ENCODE measurements around the gene SGCD. TPM values are rescaled to one million over a fixed set of nuclear protein-coding genes. Genes with fewer than 3 reads are reported as not detected.

SGCD gene
- polyA plus RNA-seq, 5 donors, result 7.5 to 15.0 (median 13.3) TPM

DNA sequence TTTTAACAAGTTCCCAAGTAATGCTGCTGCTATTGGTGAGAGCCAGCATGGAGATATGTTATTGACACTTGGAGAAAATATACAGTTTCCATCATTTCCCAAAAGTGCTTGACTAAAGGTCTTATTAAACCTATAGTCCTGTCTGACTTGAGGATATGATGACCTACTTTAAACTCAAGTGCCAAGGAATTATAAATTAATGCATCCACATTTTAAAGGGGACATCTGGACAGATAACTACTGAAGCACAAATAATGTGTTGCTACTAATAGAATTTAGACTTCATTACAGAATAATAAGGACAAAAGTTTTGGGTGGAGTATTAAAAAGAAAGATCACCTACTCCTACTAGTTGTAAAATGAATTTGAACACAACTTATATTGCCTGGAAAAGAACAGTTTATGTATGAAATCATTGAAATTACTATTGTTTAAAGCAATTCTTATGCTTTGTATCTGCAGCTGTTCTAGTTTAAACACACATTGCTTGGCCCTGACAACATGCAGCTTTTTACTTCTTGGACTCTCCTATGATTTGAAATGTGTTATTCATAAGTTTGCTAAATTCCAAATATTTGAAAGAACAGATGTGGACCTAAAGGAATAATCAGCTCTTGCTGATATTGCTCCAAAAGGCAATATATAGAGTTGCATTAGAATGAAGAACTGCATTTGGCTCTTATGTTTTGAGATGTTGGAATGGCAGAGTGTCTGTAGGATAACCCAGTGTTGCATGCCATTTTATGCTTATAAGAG is 73.4 kb downstream of the SGCD start:
- peak; percentile 56 for DNase-seq

DNA sequence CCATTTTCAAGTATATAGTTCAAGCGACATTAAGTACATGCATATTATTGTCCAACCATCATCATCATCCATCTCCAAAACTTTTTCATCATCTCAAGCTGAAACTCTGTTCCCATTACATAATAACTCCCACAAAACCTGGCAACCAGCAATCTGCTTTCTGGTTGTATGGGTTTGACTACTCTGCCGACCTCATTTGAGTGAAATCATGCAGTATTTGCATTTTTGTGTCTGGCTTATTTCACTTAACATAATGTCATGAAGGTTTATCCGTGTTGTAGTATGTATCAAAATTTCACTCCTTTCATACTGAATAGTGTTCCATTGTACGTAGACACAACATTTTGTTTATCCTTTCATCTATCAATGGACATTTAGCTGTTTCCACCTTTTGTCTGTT is 74.8 kb downstream of the SGCD start:
- DNase-seq, result no peak

DNA sequence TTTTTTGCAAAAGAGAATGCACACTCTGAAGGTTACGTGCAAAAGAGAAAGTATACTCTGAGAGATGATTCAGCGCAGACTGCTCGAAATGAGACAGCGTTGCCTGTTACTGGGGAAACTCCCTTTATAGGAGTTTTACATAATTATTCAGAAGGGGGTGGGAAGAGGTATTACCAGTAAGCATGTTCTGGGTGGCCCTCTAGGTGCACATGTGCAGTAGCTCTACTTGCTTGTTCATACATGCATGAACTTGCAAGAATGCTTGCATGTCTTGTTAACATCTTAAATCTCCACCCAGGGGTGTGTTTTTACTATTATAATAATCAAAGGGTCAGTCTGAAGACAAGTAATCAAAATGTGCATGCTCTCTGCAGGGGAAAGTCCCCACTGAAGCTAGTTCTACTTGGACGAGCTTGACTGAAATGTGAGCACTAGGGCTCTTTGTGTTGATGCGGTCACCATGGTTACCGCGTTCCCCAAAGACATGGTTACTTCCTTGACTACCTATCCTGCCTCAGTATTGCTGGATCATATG is 75.5 kb downstream of the SGCD start:
- DNase-seq, result no peak

DNA sequence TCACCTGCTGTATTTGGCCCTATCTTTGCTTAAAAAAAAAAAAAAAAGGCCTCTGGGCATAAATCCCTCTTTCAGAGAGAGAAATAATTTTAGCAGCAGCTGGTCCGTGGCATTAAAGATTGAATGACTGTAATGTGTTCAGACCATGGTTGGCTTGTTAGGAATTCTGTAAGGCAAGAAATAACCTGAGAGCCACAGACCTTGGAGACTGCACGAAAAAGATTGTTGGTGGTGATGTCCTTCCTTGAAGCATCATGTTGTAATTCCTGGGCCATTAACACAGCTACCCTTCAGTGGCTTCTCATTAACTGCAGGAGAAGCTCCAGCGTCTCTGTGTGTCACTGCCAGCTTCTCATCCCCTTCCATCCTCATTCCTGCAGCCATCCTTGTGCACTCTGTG is 79.0 kb downstream of the SGCD start:
- no peak for DNase-seq

DNA sequence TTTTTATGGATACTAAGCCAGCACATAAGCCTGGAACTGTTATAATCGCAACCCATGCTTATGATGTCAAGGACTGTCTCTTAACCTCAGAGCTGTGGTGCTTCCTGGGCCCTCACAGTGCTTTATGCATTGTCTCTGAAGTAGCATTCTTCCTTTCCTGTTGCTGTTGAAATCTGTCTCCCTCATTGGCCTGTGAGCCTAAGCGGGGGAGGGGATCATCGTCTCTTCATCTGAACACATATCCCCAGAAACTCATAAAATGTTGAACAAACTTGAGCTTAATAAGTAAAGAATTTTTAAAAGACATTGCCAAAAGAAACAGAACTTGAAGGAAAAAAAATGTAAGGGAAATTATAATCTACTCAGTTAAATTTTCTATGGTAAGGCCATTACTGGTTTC is 80.3 kb downstream of the SGCD start:
- no peak for DNase-seq

DNA sequence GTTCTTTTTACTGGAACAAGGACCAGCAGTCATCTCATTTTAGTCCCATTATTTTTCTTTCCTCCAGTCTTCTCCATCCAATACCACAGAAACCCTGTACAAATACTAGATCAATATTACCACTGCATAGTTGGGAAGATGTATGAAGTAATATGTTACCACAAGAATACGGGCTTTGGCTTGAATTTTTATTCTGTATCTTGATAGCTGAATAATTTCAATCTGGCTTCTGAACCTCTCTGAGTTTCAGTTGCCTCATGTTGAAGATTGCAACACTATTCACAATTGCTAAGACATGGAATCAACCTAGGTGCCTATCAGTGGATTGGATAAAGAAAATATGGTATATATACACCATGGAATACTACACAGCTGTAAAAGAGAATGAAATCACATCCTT is 82.9 kb downstream of the SGCD start:
- DNase-seq, result no peak

DNA sequence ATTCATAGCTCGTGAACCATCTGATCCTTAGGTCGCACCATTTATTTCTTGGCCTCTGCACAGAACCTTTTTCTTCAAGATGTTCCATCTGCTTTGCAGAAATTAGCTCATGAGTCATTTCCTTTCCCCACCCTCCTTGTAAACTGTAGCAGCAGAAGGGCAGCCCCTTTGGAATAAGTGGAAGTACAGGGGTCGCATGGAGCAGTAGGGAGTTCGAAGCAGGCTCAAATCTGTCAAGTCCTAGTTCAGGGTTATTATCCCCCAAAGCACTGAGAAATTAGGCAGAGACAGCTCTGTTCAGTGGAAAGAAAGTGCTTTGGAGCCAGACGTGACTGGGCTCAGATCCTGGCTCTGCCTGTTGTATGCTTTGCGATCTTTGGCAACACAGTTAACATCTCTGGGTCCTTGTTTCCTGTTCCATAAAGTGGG is 84.2 kb downstream of the SGCD start:
- no peak for DNase-seq

DNA sequence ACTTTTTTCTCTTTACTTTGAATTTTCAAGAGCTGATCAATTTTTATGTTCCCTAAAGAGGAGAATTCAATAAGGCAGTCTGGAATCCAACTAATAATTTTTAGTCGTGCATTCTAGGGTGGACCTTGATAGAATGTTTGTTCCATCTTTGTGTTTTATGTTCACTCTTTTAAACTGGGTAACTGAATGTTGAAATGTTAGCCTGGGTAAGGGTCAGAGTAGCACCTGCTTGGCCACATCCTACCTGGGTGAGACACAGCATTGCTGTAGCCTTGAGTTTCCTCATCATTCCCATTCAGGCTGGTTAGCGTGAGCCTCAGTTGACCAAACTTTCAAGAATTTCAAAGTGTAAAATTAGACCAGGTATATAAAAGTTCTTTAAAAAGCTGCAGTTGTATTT is 85.0 kb downstream of the SGCD start:
- no peak for DNase-seq

DNA sequence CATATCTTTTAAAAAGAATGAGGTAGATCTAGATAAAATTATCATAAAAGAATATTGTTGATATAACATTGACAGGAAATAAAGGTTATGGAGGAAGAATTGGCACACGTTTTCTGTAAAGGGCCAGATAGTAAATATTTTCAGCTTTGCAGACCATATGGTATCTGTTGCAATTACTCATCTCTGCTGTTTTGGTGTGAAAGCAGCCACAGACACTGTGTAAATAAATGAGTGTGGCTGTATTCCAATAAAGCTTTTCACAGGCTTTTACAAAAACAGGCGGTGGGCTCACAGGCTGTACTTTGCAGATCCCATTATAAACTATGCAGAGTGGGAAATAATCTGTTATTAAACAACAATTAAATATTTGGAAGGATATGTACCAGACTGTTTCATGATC is 87.4 kb downstream of the SGCD start:
- no peak for DNase-seq

DNA sequence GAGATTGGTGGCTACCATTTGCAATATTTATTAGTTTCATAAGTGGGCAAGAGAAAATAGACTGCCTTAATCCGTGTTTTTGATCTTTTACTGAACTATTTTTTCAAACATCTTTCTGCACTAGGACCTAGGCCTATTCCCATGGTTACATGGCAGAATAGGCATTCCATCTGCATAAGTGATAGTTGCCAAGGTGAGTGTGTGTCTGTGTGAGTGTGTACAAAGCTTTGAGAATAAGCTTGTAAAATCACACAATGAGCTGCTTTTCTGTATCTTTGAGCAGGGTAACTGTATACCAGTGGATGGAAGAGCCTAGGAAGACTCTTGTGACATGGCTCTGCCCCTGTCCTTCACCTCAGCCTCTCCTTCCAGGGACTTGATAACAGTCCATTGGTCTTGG is 92.7 kb downstream of the SGCD start:
- DNase-seq, result no peak

DNA sequence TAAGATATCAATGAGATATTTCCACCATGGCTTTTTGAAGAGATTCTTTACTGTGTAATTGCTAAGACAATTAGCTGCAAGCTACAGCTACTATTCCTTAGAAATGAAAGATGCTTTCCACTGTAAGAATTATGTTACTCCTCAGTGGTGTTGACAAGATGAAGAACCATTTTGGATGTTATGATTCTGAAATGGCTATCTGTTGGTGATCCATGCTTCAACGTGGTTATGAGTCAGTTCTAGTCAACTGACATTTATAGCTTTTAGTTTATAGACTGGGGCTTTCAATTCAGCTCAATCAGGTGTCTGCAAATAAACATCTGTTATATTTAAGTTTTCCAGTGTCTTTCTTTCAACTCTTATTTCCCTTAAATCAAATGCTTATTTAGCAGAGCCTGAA is 93.7 kb downstream of the SGCD start:
- no peak for DNase-seq

DNA sequence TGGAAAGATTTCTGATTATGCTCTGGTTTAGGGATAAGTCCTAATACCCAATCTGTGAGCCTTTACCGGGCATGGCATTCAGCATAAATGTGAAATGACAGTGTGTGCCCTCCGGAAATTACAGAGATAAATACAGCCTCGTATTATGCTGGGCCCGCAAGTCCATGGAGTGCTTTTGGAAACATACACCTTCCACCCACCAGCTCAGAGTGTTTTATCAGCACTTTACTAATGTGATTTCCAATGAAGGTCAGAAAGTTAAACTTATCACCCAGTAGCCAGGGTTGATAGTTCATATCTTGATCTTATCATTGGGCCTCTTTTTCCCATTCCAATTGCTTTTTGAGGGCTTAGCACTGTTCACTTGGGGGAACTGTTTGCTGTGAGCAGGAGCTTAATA is 94.8 kb downstream of the SGCD start:
- no peak for DNase-seq

DNA sequence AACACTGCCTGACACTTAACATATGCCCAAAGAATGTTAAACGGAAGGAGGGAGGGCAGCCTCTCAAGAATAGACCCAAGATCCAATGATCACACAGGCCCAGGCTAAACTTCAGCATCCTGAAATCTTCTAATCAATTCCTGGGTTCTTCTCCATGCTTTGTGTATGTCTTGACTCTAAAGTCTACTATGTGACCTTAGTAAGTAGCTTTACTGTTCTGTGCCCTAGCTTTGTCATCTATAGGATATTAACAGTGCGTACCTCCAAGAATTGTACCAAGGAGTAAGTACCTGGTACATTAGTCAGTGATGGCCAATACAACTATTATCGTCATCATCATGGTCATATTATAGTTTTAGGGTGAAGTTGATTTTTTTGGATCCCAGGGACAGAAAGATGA is 96.6 kb downstream of the SGCD start:
- no peak for DNase-seq

DNA sequence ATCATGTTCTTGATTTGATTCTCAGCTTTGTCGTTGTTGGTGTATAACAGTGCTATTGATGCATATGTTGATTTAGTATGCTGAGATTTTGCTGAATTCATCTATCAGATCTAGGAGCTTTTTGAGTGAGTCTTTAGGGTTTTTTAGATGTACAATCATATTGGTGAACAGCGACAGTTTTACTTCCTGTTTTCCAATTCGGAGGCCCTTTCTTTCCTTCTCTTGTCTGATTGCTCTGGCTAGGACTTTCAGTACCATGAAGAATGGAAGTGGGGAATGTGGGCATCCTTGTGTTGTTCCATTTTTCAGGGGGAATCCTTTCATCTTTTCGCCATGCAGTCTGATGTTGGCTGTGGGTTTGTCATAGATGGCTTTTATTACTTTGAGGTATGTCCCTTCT is 100.4 kb downstream of the SGCD start:
- DNase-seq, result no peak

DNA sequence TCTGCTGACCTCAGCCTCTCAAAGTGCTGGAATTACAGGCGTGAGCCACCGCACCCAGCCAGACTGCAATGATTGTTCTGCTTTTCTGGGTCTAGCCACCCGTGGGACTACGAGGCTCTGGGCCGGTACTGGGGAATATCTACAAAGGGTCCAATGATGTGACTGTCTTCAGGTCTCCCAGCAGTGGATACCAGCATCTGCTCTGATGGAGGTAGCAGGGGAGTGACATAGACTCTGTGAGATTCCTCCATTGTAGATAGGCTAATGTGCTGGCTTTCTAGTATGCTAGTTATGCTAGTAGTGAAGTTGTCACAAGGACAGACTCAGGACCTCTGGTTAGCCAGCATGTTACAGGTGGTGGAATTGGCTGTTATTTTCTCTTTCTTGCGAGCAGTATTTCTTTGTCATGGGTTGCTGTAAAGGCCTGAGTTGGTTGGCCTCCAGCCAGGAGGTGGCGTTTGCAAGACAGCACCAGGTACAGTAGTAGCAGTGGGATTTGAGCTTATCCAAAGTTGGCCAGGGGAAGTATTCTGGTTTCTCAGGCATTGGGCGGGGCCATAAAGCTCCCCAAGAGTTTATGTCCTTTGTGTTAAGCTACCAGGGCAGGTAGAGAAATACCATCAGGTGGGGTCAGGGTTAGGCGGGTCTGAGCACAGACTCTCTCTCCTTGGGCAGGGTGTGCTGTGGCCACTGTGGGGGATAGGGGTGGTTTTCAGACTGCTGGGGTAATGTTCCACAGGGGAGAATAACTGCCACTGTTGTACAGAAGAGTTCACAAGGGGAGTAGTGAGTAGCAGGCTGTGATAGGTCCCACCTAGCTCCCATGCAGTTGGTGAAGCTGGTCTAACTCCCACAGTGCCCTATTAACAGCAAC is 105.2 kb downstream of the SGCD start:
- DNase-seq, result no peak

DNA sequence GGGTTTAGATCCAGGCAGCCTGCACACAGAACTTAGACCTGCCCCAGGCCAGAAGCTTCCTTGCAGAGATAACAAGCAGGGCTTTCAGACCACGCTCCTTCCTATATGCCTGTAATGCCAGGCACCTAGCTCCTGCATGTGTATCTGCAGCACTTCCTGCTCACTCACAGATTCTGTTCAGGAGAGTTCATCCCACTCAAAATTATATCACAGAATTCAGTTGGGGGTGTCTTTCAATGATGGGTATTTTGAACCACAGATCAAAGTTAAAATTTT is 105.8 kb downstream of the SGCD start:
- no peak for DNase-seq

DNA sequence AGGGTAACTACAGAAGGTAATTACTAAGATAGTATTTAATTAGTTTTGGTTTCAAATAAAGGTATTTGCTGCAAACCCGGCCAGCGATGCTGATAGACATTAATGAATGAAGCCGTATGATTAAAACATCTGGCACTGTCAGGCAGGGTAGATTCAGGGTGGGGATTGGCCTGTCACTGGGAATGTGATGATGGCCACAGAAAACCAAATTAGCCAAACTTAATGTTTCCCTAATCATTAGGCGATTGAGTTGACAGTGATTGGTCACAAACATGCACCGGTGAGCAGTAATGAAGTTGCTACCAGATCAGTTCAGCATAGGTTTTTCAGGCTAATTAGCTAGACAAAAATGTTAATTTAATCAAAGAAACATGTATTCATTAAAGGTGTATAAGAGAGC is 107.5 kb downstream of the SGCD start:
- DNase-seq, result no peak

DNA sequence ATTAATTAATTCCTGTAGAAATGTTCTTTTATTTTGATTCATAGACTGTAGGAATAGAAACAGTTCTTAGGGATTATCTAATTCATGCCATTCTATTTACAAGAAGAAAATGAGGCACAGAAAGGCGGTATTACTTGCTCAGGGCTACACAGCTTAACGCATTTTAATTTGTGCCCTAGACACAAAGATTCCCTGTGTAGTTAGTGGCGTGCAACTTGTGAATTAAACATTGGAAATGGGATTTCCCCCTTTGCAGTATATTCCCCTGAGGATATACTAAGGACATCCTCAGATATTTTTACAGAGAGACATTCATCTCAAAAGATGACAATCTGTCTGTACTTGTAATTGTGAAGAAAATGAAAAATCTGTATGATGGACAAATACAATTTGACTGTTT is 108.1 kb downstream of the SGCD start:
- no peak for DNase-seq

DNA sequence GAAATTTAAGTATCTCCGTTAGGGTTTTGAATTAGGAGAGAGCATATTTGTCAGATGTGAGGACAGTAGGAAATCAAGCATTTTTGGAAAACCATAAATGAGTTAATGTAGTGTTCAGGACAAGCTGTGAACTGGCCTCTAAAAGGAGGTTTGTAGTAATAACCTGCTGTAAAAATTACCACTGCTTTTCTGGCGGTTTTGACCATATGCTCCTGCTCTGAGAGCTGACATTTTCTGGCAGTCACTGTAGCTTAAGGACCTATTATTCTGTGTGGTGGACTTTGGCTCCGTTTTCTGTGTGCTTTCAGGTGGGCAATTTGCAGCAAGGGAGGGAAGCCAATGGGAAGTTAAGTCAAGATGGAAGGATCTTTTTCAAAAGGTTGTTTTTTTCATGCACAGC is 111.1 kb downstream of the SGCD start:
- no peak for DNase-seq

DNA sequence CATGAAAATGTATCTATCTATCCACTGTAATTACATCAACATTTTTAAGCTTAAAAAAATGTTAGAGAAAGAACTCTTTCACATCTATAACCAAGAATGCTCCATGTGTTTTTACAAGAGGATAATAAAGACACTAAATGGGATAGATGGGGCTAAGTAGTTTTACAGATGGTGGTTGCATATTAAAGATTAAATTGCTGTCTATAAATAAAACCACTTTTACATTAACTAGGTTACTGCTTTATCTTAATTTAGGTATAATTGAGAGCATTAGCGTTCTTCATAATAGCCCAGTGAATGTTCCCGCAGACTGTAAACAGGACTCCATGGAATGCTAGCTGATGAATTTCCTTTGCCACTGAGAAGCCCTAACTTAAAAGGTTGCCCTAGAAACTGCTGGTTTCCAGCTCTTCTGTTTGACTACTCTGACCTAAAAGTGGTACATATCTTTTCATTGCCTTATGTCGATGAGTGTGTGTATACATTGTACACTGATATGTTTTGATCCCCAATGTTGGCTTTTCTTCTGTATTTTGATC is 117.9 kb downstream of the SGCD start:
- DNase-seq, result peak; percentile 2 to 10

DNA sequence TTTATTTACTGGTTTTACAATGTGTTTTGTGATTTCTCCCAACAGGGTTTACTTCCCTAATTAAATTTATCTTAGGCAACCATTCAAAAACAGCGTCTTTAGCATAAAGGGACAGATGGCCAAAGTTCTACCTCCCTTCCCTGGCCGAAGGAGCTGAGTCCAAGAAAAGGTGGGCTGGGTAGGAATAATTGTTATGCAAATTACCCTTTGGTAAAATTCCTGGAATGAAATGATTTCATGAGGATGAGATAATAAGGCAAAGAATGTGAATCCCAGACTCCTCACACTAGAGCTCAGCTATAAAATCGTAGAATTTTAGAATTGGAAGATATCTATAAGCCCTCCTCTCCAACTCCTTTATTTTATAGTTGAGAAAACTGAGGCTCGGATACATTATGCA is 119.6 kb downstream of the SGCD start:
- no peak for DNase-seq

DNA sequence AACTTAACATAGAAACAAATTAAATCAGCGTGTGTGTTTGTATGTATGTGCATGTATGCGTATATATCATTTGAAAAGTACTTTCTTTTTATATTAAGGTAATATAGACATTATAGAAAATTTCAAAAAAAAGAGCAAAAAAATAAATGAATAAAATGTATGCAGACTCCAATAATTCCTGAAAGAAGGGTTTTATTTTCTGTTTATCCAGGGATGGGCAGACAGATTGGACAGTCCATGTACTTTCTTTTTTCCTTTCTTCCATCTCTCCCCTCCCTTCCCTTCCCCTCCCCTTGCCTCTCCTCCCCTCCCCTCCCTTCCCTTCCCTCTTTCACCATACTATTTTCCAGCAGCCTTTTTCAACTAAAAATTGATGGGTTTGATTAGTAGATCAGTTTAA is 123.8 kb downstream of the SGCD start:
- DNase-seq, result no peak

DNA sequence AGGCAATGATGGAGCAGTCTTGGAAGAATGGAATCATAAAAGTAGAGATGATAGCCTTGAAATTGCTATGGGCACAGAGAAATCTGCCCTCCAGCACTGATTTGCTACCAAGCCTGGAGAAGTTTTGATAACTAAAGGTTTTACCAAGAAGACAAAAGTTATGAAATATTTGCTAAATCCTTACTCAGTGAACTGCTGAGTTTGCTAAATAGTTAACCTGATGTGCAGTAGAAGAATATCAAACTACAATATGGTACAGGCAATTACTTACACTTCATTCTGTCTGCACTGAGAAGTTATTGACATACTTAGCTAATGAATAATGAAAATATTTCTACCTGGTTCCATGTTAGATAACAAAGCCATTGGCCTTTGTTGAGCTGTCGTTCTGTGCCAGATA is 124.5 kb downstream of the SGCD start:
- no peak for DNase-seq
